Stimulated activated naive B cell treated with anti-CD40 and anti-IgM and Interleukin-4, amounts not matched to agents 10 μg/mL and 1 μg/mL and 100 μg/mL, for 72 hours (primary cell): ENCODE results near the gene HAP1.
"Not testable (repeated sequence)": the region's sequence is repeated elsewhere in the genome, so short reads cannot be mapped to it uniquely, and the experiment has no call there.

ENCODE experiments used
- ATAC-seq, 2 donors: fragments of 150-1000 bp; cut with Tn5 transposase; replicated peaks; 2 replicates each; pipeline ENCODE4 v1.10.0; 2021; ENCODE audit warnings: moderate library complexity in 1 of 2
- DNase-seq: peaks from one replicate; pipeline ENCODE4 v3.0.0; 2021
- H3K27ac Mint-ChIP-seq: one replicate; pipeline ENCODE4 v1.8.0; 2022; ENCODE audit warnings: mild to moderate bottlenecking, mixed read lengths
- H3K27me3 Mint-ChIP-seq, 2 donors: one replicate each; pipeline ENCODE4 v1.8.0; 2022; ENCODE audit warnings: mixed read lengths in 2 of 2
- H3K36me3 Mint-ChIP-seq, 2 donors: one replicate each; pipeline ENCODE4 v1.8.0; 2022; ENCODE audit warnings: mixed read lengths in 2 of 2, mild to moderate bottlenecking in 1 of 2
- H3K4me1 Mint-ChIP-seq, 2 donors: one replicate each; pipeline ENCODE4 v1.8.0; 2022; ENCODE audit warnings: mixed read lengths in 2 of 2, mild to moderate bottlenecking in 1 of 2
- H3K4me3 Mint-ChIP-seq, 2 donors: one replicate each; pipeline ENCODE4 v1.8.0; 2022; ENCODE audit warnings: mild to moderate bottlenecking in 2 of 2, mixed read lengths in 2 of 2, moderate library complexity in 1 of 2
- H3K9me3 Mint-ChIP-seq, 2 donors: one replicate each; pipeline ENCODE4 v1.8.0; 2022; ENCODE audit warnings: mixed read lengths in 2 of 2, mild to moderate bottlenecking in 1 of 2

HAP1 gene

GRCh38 chr17:41697122-41697962 is 37.1 kb downstream of the HAP1 start:
- no peaks in the 10 kb centered on the region for H3K27me3 Mint-ChIP-seq
- peaks cover 16 to 27% of the 10 kb centered on the region in 2 donors for H3K36me3 Mint-ChIP-seq
- H3K4me1 Mint-ChIP-seq = peaks cover 13 to 15% of the 10 kb centered on the region in 2 donors
- H3K27ac Mint-ChIP-seq = no peak overlapping the region
- no peak overlapping the region for H3K4me3 Mint-ChIP-seq
- DNase-seq (no peak), ATAC-seq (no peak)
- H3K9me3 Mint-ChIP-seq = no peaks in the 10 kb centered on the region

DNA sequence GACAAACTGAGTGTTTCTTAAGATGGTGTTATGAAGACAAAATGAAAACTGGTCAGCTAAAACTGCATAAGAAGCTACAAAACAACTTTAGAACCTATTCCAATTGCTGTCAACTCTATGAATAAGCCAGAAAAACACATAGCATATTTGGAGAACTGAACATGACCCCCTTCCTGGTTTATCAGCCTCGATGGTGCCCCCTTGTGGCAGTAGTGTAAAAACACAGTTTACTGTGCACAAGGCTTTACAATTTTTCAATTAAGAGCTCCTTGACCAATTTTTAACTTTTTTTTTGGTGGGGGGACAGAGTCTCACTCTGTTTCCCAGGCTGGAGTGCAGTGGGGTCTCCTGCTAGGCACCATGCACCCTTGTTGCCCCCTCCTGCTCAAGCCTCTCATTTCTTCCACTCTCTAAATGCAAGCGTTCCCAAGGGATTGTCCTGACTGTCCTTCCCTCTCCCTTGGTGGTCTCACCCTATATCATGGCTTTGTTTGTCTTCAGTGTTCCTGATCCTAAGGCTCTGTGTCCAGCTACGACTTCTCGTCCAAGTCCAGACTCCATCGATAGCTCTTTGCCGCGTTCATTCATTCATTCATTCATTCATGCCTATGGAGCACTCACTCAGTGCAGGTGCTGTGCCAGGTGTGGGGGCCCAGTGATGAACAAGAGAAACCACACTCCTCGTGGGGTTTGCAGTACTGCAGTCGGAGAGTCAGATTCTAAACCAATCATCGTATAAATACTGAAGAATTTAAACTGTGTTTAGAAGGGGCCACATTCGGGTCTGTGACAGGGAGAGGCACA is 38.3 kb downstream of the HAP1 start:
- Mint-ChIP-seq H3K27me3 (no peaks in the 10 kb centered on the region), H3K9me3 (no peaks in the 10 kb centered on the region), H3K4me3 (no peak overlapping the region), H3K27ac (no peak overlapping the region), H3K36me3 (peaks cover 24 to 37% of the 10 kb centered on the region in 2 donors), H3K4me1 (peaks cover 19 to 24% of the 10 kb centered on the region in 2 donors)
- ATAC-seq = peak; percentile 51 to 75
- DNase-seq = peak; percentile 40

DNA sequence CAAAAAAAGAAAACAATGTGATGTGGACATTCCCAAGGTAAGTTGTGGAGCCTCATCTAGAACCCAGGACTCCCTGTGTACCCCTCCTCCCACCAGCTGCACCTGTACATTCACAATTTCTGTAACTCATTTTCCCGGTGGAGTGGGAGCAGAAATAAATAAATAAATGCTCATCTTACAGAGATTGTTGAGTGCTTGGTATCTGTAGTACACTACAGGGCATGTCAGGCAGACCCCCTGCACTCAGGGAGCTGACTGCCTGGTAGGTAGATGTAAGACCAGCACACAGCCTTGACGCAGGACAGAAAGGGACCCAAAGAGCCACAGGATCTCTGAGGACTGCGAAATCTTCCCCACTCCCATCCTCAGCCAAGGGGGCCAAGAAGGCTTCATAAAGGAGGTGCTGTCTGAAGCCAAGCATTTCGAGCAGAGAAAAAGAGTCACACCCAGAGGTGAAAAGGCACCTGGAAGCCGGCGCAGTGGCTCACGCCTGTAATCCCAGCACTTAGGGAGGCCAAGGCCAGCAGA is 39.2 kb downstream of the HAP1 start:
- peaks cover 28 to 47% of the 10 kb centered on the region in 2 donors for H3K36me3 Mint-ChIP-seq
- ATAC-seq (no peak), DNase-seq (no peak)
- H3K4me3 Mint-ChIP-seq = peak overlapping the region in 1 of 2 donors; percentile 14
- no peak overlapping the region for H3K27ac Mint-ChIP-seq
- H3K9me3 Mint-ChIP-seq = no peaks in the 10 kb centered on the region
- no peaks in the 10 kb centered on the region for H3K27me3 Mint-ChIP-seq
- H3K4me1 Mint-ChIP-seq = peaks cover 19 to 24% of the 10 kb centered on the region in 2 donors

GRCh38 chr17:41692722-41693521 is 41.5 kb downstream of the HAP1 start:
- Mint-ChIP-seq H3K36me3 (peaks cover 42 to 65% of the 10 kb centered on the region in 2 donors), H3K9me3 (no peaks in the 10 kb centered on the region), H3K27me3 (no peaks in the 10 kb centered on the region), H3K4me3 (peak overlapping the region in 1 of 2 donors; percentile 39), H3K27ac (peak overlapping the region; percentile 93), H3K4me1 (peaks cover 27 to 45% of the 10 kb centered on the region in 2 donors)
- DNase-seq (no peak), ATAC-seq (no peak)

GRCh38 chr17:41691031-41691777 is 43.2 kb downstream of the HAP1 start:
- ATAC-seq (no peak), DNase-seq (no peak)
- Mint-ChIP-seq H3K4me1 (peaks cover 25 to 52% of the 10 kb centered on the region in 2 donors), H3K27me3 (no peaks in the 10 kb centered on the region), H3K27ac (peak overlapping the region; percentile 100), H3K4me3 (peak overlapping the region; percentile 33 to 99), H3K36me3 (peaks cover 42 to 65% of the 10 kb centered on the region in 2 donors), H3K9me3 (no peaks in the 10 kb centered on the region)

DNA sequence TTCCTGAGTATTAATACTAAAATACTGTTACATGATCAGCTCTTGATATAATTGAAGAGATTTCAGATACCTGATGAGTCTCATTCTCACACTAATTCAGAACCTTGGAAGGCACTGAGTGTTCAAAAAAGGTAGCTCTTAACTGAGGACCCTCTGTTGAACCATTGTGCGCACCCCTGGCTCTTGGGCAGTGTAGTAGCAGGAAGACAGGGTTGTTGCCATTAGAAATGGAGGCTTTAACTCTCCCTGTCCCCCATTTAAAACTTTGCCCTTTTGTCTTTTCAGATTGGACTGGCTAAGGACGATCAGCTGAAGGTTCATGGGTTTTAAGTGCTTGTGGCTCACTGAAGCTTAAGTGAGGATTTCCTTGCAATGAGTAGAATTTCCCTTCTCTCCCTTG is 43.9 kb downstream of the HAP1 start:
- H3K27ac Mint-ChIP-seq = peak overlapping the region; percentile 100
- H3K27me3 Mint-ChIP-seq = no peaks in the 10 kb centered on the region
- peak overlapping the region; percentile 95 to 99 for H3K4me3 Mint-ChIP-seq
- H3K36me3 Mint-ChIP-seq = peaks cover 39 to 60% of the 10 kb centered on the region in 2 donors
- peaks cover 22 to 45% of the 10 kb centered on the region in 2 donors for H3K4me1 Mint-ChIP-seq
- DNase-seq (no peak), ATAC-seq (no peak)
- no peaks in the 10 kb centered on the region for H3K9me3 Mint-ChIP-seq

DNA sequence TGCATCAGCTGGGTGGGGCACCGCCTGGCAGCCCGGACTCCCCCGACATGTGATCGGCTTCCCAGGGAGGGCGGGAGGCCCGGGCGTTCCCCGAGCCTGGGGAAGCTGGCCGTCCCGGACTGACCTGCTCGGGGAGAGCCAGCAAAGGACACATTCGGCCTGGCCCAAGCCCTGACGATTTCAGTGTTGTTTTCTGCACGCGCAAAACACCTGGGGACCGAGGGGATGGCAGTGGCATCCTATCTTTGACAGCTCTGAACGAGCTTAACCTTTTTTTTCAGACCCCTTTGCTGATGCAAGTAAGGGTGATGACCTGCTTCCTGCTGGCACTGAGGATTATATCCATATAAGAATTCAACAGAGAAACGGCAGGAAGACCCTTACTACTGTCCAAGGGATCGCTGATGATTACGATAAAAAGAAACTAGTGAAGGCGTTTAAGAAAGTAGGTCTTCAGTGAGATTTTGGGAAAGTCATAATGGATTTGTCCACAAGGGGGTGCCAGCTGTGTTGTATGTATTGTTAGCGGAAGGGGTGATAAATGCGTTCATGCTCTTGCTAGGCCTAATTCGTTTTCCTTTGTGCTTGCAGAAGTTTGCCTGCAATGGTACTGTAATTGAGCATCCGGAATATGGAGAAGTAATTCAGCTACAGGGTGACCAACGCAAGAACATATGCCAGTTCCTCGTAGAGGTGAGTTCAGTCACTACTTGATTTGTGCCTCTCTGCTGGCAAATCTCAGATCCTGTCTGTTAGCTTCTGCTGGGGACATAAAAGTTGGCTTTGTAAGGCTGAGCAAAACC is 44.7 kb downstream of the HAP1 start:
- no peak for ATAC-seq

DNA sequence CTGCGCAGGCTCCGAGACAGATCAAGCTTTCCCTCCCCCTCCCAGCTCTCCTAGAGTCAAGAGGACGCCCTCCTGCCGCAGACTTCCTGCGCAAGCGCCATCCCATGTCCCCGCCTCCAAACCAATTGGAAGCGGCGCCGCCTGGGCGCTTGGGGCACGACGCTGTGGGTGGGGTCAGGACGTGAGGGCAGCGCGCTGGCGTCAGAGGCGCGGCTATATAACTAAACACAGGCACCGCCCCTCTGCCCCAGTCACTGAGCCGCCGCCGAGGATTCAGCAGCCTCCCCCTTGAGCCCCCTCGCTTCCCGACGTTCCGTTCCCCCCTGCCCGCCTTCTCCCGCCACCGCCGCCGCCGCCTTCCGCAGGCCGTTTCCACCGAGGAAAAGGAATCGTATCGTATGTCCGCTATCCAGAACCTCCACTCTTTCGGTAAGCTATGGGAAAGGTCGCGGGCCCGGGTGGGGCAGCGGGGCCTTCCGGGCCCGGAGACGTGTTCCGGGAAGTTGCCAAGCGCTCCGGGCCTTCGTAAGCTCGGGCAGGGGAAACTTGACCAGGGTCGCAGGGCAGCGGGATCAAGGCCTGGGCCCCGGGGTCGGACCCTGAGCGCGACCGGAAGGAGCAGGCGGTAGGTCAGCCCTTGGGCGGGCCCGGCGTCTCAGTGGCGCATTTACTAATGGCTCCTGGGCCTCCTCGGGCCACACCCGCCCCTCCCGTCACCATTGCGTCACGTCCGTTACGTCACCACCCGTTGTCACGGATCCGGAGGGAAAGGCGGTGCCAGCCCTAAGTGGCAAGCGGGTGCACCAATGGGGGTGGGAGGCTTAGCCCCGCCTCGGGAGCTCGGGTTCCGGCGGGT is 45.6 kb downstream of the HAP1 start, which contains the start of gene EIF1:
TSS of gene EIF1 (plus strand) at position 245 of the 856 bp plus-strand sequence. CDS start at position 399, 154 bp downstream.
- DNase-seq (peak; percentile 99), ATAC-seq (peak; percentile 77 to 81)
- peaks cover 20 to 40% of the 10 kb centered on the region in 2 donors for H3K4me1 Mint-ChIP-seq
- H3K36me3 Mint-ChIP-seq = peaks cover 35 to 52% of the 10 kb centered on the region in 2 donors
- H3K9me3 Mint-ChIP-seq = no peaks in the 10 kb centered on the region
- peak within 1 kb of the TSS; percentile 95 to 99 for H3K4me3 Mint-ChIP-seq
- H3K27me3 Mint-ChIP-seq = no peaks in the 10 kb centered on the region
- peak within 1 kb of the TSS; percentile 100 for H3K27ac Mint-ChIP-seq

More for the DNA sequence above, 44.7 kb downstream of the HAP1 start:
- no peaks in the 10 kb centered on the region for H3K9me3 Mint-ChIP-seq
- peak overlapping the region; percentile 100 for H3K27ac Mint-ChIP-seq
- peak overlapping the region; percentile 95 to 99 for H3K4me3 Mint-ChIP-seq
- no peaks in the 10 kb centered on the region for H3K27me3 Mint-ChIP-seq
- H3K36me3 Mint-ChIP-seq = peaks cover 35 to 56% of the 10 kb centered on the region in 2 donors
- no peak for DNase-seq
- peaks cover 20 to 40% of the 10 kb centered on the region in 2 donors for H3K4me1 Mint-ChIP-seq

DNA sequence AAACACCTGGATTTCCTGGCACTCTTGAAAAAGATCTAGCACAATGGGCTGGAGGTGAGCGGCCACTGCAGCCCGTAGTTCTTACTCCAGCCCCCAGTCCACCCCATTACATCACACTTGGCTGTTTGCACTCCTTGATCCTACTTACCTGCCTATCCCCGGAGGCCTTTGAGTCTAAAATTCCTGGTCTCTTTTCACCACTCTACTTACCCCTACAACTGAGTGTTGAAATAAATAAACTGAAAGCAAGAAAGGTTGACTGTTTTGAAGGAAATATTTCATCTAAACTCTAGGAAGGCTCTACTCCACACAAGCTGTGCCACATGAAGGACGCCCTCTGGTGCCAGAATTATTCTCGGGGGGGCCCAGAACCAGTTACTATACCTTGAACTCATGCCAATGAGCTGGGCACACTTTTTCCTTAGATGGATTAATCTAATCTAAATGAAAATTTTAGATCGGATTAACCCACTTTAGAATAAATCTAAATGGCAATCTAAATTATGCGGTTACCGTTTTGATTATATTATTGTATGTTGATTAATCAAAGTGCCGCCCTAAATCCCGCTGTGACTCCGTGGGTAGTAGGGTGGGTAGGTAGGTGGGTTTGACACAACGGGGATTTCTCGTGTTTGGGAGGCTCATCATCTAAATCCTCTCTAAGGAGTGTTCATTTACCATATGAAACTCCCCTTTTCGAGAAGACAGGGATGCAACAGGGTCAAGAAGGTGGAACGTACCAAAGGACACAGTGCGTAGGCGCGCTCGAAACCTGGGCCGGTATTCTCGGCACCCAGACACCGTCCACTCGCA is 46.4 kb downstream of the HAP1 start:
- H3K36me3 Mint-ChIP-seq = peaks cover 32 to 44% of the 10 kb centered on the region in 2 donors
- peak overlapping the region; percentile 95 to 99 for H3K4me3 Mint-ChIP-seq
- peaks cover 20 to 40% of the 10 kb centered on the region in 2 donors for H3K4me1 Mint-ChIP-seq
- H3K27me3 Mint-ChIP-seq = no peaks in the 10 kb centered on the region
- peak overlapping the region; percentile 100 for H3K27ac Mint-ChIP-seq
- H3K9me3 Mint-ChIP-seq = no peaks in the 10 kb centered on the region
- ATAC-seq (peak in 1 of 2 donors; percentile 19), DNase-seq (no peak)

DNA sequence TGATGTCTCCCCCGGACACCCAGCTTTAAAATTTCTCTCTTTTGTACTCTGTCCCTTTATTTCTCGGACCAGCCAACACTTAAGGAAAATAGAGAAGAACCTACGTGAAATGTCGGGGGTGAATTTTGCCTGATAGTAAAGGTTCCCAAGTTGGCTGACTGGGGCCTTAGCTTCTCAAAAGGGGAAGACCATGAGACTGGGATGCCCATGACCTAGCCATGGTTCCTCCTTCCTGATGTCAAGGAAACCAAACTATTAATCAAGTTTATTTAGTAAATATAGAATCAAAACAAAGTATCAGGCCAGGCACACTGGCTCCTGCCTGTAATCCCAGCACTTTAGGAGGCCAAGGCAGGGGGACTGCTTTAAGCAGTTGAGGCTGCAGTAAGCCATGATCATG is 48.2 kb downstream of the HAP1 start:
- H3K27ac Mint-ChIP-seq = no peak overlapping the region
- H3K9me3 Mint-ChIP-seq = no peaks in the 10 kb centered on the region
- peaks cover 15 to 38% of the 10 kb centered on the region in 2 donors for H3K4me1 Mint-ChIP-seq
- peaks cover 19 to 29% of the 10 kb centered on the region in 2 donors for H3K36me3 Mint-ChIP-seq
- H3K4me3 Mint-ChIP-seq = no peak overlapping the region
- ATAC-seq = no peak
- no peaks in the 10 kb centered on the region for H3K27me3 Mint-ChIP-seq
- DNase-seq = no peak

- H3K27ac Mint-ChIP-seq, H3K9me3 Mint-ChIP-seq, H3K27me3 Mint-ChIP-seq, H3K4me3 Mint-ChIP-seq, ATAC-seq, DNase-seq: not testable (repeated sequence)
- Mint-ChIP-seq H3K4me1 (peaks cover 15 to 38% of the 10 kb centered on the region in 2 donors), H3K36me3 (peaks cover 15 to 23% of the 10 kb centered on the region in 2 donors)
Measured at GRCh38 chr17:41685753-41686152, 48.7 kb downstream of the HAP1 start.
